ENCODE results near the gene FAM107B.

DNA sequence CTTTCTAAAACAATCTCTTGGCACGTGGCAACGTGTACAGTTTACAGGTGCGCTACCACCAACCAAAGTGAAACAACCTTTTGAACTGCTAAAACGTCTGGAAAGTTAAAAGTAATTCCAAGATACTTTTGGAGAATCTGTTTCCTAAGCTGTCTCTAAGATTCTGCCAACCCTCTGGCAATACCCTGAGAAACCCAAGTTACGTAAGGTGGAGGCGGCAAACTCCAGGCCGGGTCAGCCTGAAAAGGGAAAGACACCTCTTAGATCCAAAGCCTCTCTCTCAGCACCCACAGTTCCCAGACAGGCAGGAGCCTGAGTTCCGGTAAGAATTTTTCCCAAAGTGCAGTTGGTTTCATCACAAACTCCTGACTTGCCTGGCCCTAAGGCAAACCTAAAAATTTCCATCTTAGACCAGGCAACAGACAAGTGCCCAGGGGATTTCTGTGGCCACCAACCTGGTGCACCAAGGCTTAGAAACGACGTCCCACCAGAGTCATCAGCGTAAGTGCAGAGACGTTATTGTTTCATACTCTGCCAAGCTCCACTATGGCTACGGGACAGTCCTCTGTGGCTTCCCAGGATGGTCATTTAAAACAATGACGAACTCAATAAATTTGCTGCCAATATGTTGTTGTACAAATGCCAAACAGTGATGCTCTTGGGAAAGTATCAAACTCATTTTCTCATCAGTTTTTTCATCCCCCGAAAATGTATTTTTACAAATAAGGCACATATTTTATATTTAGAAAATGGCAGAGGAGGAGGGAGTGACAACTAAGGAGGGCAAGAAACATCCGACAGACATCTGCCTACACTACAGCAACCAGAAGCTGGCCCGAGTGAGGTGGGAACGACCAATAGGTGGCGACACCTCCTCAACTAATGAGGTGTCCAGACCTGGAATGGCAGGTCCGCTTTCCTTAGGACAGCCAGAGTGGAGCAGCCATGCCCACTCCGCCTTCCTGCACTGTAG is 238.2 kb downstream of the FAM107B start:
- TF ChIP-seq, protein P1, sequence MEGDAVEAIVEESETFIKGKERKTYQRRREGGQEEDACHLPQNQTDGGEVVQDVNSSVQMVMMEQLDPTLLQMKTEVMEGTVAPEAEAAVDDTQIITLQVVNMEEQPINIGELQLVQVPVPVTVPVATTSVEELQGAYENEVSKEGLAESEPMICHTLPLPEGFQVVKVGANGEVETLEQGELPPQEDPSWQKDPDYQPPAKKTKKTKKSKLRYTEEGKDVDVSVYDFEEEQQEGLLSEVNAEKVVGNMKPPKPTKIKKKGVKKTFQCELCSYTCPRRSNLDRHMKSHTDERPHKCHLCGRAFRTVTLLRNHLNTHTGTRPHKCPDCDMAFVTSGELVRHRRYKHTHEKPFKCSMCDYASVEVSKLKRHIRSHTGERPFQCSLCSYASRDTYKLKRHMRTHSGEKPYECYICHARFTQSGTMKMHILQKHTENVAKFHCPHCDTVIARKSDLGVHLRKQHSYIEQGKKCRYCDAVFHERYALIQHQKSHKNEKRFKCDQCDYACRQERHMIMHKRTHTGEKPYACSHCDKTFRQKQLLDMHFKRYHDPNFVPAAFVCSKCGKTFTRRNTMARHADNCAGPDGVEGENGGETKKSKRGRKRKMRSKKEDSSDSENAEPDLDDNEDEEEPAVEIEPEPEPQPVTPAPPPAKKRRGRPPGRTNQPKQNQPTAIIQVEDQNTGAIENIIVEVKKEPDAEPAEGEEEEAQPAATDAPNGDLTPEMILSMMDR (IDR thresholded peaks at IDR 0.05; ENCODE audit: poor library complexity), result peak; percentile 56
- no peak for TF ChIP-seq EZH2 (IDR thresholded peaks at IDR 0.05; ENCODE audit: borderline replicate concordance)

All from hepatocyte (in vitro differentiated cells).